GM21381 (cell line): ENCODE data around the gene EEPD1.

Source experiments
- ATAC-seq: cut with Tn5 transposase; IDR thresholded peaks from one replicate; pipeline ENCODE4 v1.9.1; 2021; ENCODE audit warnings: mild to moderate bottlenecking, moderate library complexity; ENCODE audit not compliant: unreplicated experiment

Gene EEPD1

DNA sequence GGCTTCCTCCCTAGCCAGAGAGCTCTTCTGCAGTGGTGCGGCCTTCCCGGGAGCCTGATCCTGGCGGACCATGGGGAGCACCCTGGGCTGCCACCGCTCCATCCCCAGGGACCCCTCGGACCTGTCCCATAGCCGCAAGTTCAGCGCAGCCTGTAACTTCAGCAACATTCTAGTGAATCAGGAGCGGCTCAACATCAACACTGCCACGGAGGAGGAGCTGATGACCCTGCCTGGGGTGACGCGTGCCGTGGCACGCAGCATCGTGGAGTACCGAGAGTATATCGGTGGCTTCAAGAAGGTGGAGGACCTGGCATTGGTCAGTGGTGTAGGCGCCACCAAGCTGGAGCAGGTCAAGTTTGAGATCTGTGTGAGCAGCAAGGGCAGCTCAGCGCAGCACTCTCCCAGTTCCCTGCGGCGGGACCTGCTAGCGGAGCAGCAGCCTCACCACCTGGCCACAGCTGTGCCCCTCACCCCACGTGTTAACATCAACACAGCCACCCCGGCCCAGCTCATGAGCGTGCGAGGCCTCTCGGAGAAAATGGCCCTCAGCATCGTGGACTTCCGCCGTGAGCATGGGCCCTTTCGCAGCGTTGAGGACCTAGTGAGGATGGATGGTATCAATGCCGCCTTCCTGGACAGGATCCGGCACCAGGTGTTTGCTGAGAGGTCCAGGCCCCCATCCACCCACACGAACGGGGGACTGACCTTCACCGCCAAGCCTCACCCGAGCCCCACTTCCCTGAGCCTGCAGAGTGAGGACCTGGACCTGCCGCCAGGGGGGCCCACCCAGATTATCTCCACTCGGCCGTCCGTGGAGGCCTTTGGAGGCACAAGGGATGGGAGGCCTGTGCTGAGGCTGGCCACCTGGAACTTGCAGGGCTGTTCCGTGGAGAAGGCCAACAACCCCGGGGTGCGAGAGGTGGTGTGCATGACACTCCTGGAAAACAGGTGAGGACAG, 1.5 kb downstream of the EEPD1 start:
- no peak for ATAC-seq

DNA sequence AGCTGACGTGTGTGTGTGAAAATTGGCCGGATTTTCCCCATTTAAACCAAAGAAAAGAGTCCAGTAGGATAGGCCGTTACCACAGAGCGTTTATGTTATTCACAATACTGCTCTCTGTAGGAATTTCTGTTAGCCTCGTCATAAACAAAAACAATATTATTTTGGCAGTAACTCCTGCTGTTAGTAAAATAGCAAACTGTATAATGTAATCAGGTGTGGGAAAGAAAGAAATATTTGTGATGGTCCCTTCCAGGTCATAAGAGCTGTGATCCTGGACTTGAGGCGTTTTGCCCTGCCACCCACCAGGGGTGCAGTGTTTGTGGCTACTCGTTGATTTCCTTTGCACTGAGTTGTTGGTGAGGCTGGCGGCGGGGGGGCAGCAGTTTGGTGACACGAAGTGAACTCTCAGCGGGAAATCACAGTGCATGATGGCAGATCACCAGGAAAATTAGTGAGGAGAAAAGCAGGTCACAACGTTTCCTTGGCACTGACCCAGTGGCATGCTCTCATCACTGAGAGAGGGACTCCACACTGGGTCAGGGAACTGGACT, 2.8 kb downstream of the EEPD1 start:
- no peak for ATAC-seq

DNA sequence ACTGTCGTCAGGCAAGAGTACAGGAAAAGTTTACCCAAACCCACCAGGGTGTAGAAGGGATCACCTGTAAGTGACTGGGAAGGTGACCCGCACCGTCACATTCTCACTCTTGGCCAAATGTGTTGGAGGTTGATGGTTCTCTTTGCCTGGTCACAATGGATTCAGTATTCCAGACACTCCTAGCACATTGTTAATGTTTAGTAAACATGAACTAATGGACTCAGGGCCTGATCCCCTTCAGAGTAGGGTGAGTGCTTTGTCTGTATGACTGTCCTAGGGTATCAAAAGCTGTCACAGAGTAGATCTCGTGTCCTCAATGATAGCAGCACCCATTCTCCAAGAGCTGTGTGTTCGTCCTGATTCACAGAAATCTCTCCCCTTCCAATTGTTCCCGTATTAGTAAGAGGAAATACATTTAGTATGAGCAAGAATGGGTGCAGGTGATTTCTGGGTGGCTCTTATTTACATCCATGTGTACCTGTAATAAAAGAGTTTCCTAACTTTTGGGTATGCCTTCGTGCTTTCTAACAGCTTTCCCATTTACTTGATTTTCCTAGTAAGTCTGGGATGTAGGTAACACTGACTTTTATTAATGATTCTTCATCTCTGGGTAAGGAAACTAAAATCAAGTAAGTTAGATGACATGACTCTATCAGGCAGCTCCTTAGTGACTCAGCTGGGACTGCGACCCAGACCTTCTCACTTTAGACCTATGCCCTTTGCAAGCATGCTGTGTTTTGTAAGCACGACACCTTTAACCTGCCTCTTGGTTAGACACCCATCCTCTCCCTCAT, 4.7 kb downstream of the EEPD1 start:
- ATAC-seq, result no peak

DNA sequence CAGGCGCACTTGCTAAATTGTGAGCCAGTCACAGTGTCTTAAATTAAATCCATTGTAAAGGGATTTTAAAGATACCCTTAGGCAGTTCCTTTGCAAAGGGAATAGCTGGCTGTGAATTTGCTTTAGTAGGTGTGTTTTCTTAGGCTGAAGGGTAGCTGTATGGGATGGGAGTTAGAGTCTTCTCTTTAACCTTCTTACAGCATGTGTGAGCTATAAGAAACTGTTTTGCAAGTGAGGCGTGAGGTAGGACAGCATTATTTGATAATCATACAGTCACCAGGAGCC, 5.2 kb downstream of the EEPD1 start:
- ATAC-seq, result no peak

DNA sequence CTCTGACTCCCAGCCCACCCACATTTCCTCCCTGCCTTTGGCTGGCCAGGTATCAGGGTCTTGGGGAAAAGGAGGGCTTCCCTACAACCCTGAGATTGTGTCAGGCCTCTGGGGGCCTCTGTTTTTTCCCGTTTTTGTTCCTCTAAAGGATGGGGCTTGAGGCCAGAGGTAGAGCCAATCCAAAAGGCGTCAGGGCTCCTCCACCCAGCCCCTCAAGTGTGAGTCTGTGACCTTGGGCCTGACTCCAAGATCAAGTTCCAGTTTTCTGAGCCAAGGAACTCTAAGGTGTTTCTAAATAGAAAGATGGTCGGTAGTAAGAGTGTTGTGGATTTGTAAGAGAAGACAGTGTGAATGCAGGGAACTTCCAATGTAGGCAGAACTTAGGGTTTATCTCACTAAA, 6.6 kb downstream of the EEPD1 start:
- ATAC-seq, result no peak

DNA sequence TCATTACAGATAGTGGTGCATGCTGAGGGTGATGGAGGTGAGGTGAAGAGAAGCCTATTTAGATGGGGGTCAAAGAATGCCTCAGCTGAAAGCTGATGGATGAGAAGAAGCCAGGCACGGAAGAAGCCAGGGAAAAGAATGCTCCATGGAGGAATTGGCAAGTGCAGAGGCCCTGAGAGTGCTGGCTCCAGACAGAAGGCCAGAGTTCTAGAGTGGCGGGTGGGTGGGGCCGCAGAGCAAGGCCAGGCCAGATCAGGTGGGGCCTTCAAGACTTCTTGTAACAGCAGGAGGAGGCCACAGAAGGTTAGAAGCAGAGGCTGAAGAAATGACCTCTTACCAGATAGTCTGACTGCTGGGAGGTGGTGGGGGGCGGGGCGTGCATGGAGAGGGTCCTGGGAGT, 7.3 kb downstream of the EEPD1 start:
- ATAC-seq, result no peak

DNA sequence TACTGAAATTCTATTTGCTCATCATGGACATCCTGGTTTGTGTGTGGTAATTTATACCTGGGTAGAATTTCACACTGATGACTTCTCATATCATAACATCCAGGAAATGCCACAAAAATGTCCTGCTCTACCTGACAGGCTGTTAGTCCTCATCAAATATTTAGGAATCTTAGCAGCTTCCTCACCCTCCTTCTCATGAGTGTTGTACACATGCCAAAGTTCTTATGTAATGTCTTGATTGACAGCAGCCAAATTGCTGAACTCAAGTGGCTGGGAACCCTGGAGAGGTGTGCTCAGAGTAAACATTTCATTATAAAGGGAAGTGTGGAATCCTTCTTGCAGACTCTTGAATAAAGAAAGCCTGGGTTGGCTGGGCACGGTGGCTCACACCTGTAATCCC, 8.9 kb downstream of the EEPD1 start:
- no peak for ATAC-seq

DNA sequence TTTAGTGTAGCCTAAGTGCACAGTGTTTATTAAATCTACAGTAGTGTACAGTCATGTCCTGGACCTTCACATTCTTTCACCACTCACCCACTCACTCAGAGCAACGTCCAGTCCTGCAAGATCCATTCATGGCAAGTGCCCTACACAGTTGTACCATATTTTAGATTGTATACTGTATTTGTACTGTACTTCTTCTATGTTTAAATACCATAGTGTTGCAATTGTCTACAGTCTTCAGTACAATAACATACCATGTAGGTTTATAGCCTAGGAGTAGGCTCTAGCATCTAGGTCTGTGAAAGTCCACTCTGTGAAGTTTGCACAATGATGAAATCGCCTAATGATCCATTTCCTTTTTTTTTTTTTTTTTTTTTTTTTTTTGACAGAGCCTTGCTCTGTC, 12.0 kb downstream of the EEPD1 start:
- ATAC-seq, result no peak

DNA sequence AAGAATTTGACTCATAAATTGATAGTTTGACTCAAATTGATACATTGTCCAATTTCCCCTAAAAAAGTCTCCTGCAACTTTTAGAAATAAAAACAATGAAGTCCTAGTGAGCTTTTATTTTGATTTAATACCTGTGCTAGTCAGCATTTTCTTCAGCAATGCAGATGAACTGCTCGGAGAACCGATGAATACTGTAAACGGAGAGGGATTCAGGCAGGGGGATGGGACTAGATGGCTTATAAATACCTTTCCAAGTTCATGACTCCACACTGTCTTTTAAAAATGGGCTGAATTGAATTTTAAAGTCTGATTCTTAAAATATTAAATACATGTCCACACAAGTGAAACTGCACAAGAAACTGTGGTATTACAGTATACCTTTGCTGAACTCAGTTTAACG, 12.7 kb downstream of the EEPD1 start:
- ATAC-seq, result no peak

DNA sequence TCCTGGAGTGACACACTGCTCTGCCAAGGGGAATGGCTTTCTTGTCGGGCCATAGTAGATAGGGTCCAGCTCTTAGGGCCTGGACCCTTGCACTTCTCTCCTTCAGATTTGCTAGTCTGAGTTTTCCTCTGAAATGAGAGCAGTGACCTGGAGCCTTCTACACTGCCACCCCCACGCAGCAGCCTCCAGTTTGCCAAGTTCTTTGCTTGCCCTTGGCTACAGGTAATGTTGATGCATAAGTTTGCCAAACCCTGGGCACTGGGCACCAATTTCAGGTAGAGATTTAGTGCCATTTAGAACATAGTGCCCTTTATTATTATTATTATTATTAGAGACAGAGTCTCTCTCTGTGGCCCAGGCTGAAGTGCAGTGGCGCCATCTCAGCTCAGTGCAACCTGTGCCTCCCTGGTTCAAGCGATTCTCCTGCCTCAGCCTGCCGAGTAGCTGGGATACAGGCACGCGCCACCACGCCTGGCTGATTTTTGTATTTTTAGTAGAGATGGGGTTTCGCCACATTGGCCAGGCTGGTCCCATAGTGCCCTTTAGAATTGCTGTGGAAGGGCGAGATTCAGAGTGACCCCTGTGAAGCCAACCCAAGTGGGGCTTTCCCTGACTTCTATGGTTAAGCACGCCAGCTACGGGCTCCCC, 14.5 kb downstream of the EEPD1 start:
- no peak for ATAC-seq

DNA sequence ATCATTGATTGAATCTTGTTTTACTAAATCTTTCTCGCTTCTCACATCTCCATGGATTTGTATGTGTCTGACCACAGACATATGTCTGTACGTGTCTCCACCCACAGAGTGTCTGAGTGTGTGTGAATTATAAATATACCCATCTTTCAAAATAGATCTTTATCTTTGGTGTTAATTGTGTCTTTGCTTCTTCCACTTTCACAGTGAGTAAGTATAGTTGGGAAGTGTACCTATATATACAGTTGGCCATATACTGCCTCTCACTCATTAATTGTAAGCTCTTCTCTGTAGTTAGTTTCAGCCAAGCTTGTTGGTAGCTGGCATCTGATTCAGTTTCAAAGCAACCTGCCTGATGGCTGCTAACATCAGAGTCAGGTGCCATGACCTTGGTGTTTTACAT, 18.4 kb downstream of the EEPD1 start:
- ATAC-seq, result no peak

DNA sequence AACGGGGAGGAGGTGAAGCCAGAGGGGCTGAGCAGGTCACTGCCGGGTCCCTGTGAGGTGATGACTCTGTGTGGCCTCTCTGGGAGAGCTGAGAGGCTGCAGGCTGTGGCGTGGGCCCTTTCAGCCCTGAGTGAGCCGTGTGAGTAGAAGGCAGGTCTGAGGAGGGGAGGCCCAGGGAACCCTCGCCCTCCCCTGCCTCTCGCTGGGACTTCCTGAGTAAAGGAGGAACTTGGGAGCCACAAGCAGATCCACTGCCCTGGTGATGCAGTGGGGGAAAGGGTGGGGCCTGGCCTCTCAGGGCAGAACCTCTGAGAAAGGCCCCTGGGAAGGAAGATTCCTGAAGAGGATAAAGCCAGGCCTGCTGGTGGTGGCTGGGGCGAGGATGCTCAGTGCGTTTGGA, 22.8 kb downstream of the EEPD1 start:
- no peak for ATAC-seq

DNA sequence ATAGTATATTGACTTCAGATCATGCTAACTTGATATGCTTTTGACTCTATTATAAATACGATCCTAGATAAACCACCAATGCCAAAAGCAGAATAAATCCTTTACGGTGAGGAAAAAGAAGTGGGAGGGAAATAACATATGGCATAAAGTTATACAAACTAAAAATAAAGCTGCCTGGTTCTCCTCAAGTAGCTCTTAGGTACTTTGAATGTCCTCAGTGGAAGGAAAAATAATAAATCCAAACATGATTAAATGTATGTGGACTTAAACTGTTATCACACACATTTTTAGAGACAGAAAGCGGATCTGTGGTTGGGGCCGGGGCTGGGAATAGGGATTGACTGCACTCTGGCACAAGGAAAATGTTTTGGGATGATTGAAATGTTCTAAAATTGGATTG, 23.6 kb downstream of the EEPD1 start:
- no peak for ATAC-seq

DNA sequence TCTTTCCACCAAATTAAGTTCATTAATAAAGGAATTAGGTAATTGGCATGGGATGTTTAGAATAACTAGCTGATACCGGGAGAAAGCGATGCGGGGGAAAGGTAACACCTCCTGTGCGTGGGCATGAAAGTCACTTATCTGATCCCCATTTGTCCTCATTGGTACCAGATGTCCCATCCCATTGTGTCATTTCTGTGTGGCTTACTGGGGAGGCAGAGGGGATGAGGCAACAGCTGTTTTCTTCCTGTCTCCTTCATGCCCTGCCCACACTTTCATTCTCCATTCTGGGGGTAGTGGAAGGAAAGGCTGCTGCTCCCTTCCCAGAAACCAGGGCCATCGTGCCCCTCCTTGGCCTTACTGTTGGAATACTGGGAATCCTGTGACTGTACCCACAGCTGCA, 27.1 kb downstream of the EEPD1 start:
- ATAC-seq, result no peak

DNA sequence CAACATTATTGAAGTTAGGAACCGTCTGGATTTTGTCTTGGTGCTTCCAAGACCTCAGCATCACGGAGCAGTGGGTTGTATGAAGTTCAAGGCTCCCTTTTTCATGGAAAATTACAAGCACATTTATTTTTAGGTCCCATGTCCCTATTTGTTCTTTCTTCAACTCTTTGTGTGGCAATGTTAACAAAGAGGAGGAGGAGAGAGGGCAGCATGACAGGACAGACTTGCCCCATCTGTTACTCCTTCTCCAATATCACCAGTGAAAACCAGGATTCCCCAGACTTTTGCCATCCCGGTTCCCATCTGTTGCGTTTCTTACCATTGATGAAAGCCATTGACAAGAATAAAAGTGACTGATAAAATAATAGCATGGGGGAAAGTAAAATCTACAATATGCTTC, 28.6 kb downstream of the EEPD1 start:
- ATAC-seq, result no peak

DNA sequence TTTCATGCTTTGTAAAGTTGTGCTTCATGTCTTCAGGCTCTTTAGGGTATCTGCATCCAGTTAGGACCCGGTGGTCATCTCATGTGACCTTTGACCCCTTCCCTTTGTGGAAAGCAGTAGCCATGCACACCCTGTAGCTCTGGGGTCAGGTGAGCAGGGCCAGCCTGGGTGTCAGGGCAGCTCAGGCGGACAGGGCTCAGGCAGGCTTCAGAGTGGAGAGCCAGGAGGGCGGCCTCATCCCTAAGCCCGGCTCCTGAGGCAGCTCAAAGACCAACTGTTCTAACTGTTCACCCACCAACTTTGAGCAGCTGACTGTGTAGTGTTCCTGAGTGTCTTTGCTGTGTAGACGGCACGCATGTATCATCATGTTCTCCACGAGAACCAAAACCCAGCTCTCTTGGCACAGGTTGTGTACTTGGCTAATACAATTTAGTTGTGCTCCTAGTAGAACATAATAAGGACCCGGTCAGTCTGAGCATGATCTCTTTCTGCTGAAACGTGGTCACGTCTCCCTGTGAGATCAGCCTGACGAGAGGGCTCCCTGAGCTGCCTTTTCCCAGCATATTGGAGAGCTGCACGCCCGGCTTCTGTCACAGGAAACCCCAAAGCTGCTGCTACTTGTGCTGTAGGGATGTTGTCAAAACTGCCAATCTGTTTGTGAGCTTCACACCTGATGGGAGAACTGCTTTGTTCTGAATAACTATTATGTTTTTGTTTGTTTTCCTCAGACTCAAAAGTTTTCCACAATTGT, 30.0 kb downstream of the EEPD1 start:
- ATAC-seq, result no peak

DNA sequence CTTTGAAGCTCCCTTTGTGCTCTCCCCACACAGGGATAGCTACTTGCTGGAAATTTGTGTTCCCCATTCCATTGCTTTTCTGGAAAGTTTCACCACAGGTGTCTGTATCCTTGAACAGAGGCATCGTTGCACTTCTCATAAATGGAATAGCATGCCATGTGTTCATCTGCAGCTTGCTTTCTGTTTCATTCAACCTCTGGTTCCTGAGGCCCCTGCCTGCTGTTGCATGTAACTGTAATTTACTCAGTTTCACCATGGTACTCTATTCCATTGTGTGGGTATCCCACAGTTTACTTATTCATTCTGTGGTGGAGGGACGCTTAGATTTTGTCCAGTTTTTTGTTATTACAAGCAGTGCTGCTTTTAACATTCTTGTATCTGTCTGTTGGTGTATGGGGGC, 32.0 kb downstream of the EEPD1 start:
- no peak for ATAC-seq

DNA sequence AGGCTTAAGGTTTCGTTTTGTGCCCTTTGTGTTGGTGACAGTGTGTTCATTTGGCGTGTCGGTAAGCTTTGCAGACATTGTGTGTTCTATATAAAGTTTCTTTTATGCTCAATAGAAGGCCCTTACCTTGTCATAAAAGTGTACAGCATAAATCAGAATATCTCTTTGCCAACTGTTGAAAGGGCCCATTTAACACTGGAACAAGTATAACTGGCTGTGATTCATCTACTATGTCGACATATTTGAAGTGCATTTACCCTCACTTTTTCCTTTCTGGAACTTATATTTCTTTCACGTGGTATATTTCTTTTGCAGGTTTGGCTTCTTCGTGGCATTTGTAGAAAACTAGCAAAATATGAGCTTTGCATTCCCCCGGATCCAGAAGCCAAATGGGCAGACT, 32.7 kb downstream of the EEPD1 start:
- ATAC-seq, result no peak

DNA sequence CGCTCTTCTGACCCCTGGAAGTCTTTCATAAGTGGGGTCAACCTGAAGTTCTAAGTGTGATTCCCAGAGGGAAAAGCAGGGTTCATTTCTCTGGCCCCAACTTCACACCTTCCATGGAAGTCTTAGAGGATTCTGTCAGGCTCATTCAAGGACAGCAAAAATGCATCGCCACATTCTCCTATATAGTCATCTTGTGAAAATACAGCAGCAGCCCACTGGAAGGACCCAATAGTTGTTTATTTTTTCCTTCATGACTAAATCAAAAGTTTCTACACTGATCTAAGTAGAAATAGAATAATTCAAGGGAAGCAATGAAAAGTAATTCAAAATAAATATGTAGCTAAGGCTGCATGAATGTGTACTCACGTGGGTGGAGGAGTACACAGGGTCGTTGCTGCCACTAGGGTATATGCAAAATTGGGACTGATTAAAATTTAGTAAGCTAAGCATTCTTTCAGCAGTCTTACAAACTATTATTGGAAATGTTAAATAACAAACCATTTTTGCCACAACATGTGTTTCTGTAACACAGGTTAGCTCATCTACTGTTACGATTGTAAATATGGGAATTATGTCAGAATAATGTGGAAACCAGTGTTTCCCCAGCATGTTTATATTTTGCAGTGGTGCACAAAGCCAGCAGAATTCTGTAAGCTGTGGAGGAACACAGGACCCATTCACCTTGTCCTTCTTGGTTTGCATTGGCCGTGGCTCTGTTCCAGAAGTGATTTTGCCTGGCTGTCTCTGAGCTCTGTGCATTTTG, 33.5 kb downstream of the EEPD1 start:
- ATAC-seq, result no peak

DNA sequence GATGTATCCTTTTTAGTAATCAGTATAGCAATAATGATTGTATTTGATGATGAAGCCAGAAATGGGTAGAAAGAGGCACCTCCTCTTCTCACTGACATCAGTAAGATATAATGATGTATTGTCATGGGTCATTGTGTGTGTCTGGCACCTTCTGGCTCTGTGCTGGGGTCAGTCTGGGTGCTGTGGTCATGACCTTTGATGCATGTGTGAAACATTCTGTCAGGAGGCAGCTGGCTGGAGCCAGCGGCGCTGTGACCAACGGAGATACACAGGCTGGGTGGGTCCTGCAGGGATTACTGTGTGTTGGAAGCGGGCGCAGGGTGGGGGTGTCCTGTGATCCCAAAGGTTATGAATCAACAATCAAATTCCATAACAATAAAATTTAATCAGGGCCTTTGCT, 35.2 kb downstream of the EEPD1 start:
- no peak for ATAC-seq
